Iris pigment epithelial cell (primary cell): ENCODE measurements around the gene MACROH2A2.
"Not testable (repeated sequence)": the region's sequence is repeated elsewhere in the genome, so short reads cannot be mapped to it uniquely, and the experiment has no call there.

Experiments used
- DNase-seq: peaks from one replicate; pipeline ENCODE4 v3.0.0-alpha.2; 2011; ENCODE audit warnings: low read depth

Gene MACROH2A2

GRCh38 chr10:70158113-70158512, 105.5 kb downstream of the MACROH2A2 start:
- DNase-seq: no peak

DNA sequence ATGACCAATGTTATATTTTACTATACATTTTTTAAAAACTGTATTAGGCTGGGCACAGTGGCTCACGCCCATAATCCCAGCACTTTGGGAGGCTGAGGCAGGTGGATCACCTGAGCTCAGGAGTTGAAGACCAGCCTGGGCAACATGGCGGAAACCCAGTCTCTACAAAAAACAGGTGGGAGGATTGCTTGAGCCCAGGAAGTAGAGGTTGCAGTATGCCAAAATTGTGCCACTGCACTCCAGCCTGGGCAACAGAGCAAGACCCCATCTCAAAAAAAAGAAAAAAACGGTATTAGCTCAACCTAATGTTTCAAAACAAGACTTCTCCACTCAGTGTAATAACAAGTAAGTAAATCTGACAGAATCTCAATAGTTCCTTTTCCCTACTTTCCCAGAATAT, 106.7 kb downstream of the MACROH2A2 start:
- not testable (repeated sequence) for DNase-seq

DNA sequence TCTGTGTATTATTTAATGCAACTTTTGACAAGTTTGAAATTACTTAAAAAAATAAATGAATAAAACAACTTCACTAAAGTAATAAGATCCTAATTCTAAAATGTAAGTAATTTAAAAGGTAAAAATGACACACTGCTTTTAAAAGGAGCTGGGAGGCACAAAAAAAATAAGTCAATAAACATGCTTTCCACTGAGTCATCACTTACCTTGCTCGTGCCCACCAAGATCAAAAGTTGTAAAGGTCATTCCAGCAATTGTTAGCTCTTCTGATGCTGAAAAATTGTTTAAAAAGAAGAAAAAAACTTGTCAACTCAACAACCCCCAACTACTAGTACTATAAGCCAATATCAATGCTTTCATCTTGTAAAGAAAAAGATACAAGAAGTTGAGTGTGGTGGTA, 108.2 kb downstream of the MACROH2A2 start:
- DNase-seq: no peak
